ENCODE results near the gene TADA2B.

DNA sequence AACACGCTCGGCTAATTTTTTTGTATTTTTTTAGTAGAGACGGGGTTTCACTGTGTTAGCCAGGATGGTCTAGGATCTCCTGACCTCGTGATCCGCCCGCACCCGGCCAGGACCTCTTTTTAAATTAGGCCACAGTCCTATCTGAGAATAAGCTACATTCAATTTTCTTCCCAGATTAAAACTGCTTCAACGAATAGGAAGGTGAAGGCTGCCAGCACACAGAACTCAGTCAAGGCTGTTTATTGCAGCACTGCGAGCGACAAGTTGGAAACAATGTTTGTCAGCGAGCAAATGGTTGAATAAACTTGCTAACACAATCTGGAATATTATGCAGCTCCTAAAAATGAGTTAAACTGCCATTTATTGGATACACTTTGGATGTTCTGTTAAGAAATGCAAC, 22.8 kb downstream of the TADA2B start:
- TF ChIP-seq, protein P1, sequence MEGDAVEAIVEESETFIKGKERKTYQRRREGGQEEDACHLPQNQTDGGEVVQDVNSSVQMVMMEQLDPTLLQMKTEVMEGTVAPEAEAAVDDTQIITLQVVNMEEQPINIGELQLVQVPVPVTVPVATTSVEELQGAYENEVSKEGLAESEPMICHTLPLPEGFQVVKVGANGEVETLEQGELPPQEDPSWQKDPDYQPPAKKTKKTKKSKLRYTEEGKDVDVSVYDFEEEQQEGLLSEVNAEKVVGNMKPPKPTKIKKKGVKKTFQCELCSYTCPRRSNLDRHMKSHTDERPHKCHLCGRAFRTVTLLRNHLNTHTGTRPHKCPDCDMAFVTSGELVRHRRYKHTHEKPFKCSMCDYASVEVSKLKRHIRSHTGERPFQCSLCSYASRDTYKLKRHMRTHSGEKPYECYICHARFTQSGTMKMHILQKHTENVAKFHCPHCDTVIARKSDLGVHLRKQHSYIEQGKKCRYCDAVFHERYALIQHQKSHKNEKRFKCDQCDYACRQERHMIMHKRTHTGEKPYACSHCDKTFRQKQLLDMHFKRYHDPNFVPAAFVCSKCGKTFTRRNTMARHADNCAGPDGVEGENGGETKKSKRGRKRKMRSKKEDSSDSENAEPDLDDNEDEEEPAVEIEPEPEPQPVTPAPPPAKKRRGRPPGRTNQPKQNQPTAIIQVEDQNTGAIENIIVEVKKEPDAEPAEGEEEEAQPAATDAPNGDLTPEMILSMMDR (IDR thresholded peaks at IDR 0.05), result no peak
- no peak for TF ChIP-seq EZH2 (IDR thresholded peaks at IDR 0.05; ENCODE audit: borderline replicate concordance, insufficient read depth, low read depth, low read length, poor library complexity, severe bottlenecking)

Data from B cell (primary cell).